ENCODE results near the gene MFN2. TPM values are rescaled to one million over a fixed set of nuclear protein-coding genes. Genes with fewer than 3 reads are reported as not detected.
A peak's percentile ranks its signal among the peaks of the same experiment; 100 is the strongest.

The MFN2 gene
- total RNA-seq, 1 donor: 59.7 TPM

DNA sequence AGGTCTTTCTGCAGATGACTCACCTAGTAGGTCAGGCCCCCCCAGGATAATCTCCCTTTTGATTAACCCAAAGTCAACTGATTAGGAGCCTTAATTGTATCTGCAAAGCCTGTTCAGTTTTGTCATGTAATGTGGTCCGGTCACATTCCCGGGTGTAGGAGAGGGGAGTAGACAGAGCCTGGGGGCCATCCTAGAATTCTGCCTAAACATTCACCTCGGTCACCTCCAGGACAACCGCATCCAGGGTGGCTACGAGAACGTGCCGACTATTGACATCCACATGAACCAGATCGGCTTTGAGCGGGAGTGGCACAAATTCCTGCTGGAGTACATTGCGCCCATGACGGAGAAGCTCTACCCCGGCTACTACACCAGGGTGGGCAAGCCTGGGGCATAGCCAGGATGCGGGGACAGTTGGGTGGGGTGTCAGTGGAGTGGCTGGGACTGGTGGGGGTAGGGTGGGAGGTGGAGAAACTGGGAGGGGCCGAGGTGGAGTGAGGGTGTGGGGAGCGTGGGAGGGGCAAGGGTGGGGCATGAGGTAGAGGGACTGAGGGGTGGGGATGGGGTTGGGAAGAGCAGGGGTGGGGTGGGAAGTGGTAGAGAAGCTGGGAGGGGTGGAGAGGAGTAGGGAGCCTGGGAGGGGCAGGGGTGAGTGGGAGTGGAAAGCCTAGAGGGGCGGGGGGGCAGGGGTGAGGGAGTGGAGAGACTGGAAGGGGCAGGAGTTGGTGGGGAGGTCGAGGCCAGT is 9.6 kb upstream of the MFN2 start:
- no peak overlapping the region for H3K4me3 ChIP-seq (ENCODE audit: low read depth, low read length)
- TF ChIP-seq CTCF (IDR thresholded peaks at IDR 0.05; ENCODE audit: insufficient read depth, low read length): no peak
- DNase-seq (ENCODE audit: low read depth): no peak

DNA sequence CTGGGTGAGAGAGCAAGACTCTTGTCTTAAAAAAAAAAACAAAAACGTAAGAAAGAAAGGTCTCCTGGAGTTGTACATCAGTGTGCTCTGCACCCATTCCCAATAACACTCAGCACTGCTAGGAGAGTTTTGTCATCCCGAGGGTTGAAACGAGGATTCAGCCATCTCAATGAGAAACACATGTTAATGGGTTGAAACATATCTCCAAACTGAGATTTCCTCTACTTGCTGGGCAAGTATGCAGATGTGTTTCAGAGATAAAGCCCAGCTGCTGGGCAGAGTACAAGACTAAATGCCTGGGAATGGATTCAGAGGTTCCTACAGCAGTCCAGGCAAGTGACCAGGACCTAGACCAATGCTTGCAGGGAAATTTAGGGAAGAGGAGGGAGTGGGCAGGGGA is 2.6 kb upstream of the MFN2 start:
- TF ChIP-seq CTCF (IDR thresholded peaks at IDR 0.05; ENCODE audit: insufficient read depth, low read length): no peak
- peak; percentile 82 for DNase-seq (ENCODE audit: low read depth)
- H3K4me3 ChIP-seq (ENCODE audit: low read depth, low read length): no peak overlapping the region

- no peak for DNase-seq (ENCODE audit: low read depth)
- no peak overlapping the region for H3K4me3 ChIP-seq (ENCODE audit: low read depth, low read length)
- no peak for TF ChIP-seq CTCF (IDR thresholded peaks at IDR 0.05; ENCODE audit: insufficient read depth, low read length)
These were observed 1.9 kb upstream of the MFN2 start for GRCh38 chr1:11978301-11978700.

- no peak for TF ChIP-seq CTCF (IDR thresholded peaks at IDR 0.05; ENCODE audit: insufficient read depth, low read length)
- no peak for DNase-seq (ENCODE audit: low read depth)
- peak overlapping the region; percentile 95 for H3K4me3 ChIP-seq (ENCODE audit: low read depth, low read length)
These were observed 1.0 kb upstream of the MFN2 start for GRCh38 chr1:11979028-11979850.

DNA sequence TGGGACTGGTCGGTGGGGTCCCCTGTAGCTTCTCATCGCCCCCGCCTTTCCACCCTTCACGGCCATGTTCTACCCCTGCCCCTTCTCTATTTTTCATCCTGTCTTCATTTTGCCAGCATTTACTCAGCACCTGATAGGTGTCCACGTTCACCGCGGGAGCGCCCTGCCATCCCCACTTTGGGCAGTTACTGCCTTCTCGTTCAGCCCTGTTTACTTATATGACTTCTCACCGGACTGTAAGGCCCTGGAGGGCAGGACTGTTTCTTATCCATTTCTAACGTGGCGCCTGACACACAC is 380 bp downstream of the MFN2 start:
- TF ChIP-seq CTCF (IDR thresholded peaks at IDR 0.05; ENCODE audit: insufficient read depth, low read length): no peak
- peak overlapping the region; percentile 95 for H3K4me3 ChIP-seq (ENCODE audit: low read depth, low read length)
- no peak for DNase-seq (ENCODE audit: low read depth)

DNA sequence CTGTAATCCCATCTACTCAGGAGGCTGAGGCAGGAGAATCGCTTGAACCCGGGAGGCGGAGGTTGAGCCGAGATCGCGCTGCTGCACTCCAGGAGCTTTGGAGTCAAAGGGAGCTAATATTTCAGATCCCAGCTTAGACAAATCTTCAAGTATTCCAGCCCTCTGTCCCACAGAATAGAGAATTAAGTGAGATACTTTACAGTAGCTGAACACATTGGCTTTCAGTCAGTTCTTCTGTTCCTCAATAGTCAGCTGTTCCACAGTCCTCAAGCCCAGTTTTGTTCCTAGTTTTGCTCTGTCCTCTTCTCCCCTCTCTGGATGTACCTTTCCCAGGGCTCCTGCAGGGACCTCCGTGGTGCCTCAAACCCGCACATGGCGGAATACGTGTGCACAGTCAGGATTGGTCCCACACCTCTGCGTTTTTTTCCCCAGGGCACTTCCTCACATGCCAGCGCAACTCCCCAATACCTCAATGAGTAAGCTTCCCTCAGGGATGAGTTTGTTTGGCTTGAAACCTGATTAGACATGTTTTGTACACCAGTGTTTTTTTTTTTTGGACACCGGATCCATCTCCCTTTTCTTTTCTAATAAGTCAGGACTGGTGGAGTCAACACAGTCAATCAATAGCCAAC is 1.2 kb downstream of the MFN2 start:
- TF ChIP-seq CTCF (IDR thresholded peaks at IDR 0.05; ENCODE audit: insufficient read depth, low read length): no peak
- peak overlapping the region; percentile 95 for H3K4me3 ChIP-seq (ENCODE audit: low read depth, low read length)
- no peak for DNase-seq (ENCODE audit: low read depth)
